Memory B cell (primary cell): ENCODE measurements around the gene SERPINB12.

ENCODE experiments used
- ATAC-seq: fragments of 150-1000 bp; cut with Tn5 transposase; 2 replicates; pipeline ENCODE4 v1.10.0; 2021; ENCODE audit warnings: low read depth, mild to moderate bottlenecking, moderate library complexity
- DNase-seq, 2 donors: peaks; one replicate each; pipeline ENCODE4 v3.0.0; 2022; ENCODE audit warnings: low spot score in 2 of 2
- H3K27ac Mint-ChIP-seq: one replicate; pipeline ENCODE4 v1.8.0; 2022; ENCODE audit warnings: mild to moderate bottlenecking, moderate library complexity, mixed read lengths
- H3K27me3 Mint-ChIP-seq: one replicate; pipeline ENCODE4 v1.8.0; 2022; ENCODE audit warnings: mixed read lengths
- H3K36me3 Mint-ChIP-seq: one replicate; pipeline ENCODE4 v1.8.0; 2022; ENCODE audit warnings: mild to moderate bottlenecking, mixed read lengths
- H3K4me1 Mint-ChIP-seq: one replicate; pipeline ENCODE4 v1.8.0; 2022; ENCODE audit warnings: mixed read lengths
- H3K4me3 Mint-ChIP-seq: one replicate; pipeline ENCODE4 v1.8.0; 2022; ENCODE audit warnings: mild to moderate bottlenecking, moderate library complexity, mixed read lengths
- H3K9me3 Mint-ChIP-seq: one replicate; pipeline ENCODE4 v1.8.0; 2022; ENCODE audit warnings: mixed read lengths

SERPINB12 gene

GRCh38 chr18:63596964-63597363, 54.8 kb downstream of the SERPINB12 start:
- no peak for DNase-seq
- Mint-ChIP-seq H3K4me3 (no peak overlapping the region), H3K36me3 (no peaks in the 10 kb centered on the region), H3K27me3 (no peaks in the 10 kb centered on the region), H3K27ac (no peak overlapping the region), H3K4me1 (no peaks in the 10 kb centered on the region), H3K9me3 (no peaks in the 10 kb centered on the region)
- no peak for ATAC-seq

GRCh38 chr18:63603355-63603754, 61.2 kb downstream of the SERPINB12 start:
- ATAC-seq (no peak), DNase-seq (no peak)
- Mint-ChIP-seq H3K27me3 (no peaks in the 10 kb centered on the region), H3K4me1 (no peaks in the 10 kb centered on the region), H3K27ac (no peak overlapping the region), H3K9me3 (peaks cover 2% of the 10 kb centered on the region), H3K4me3 (no peak overlapping the region), H3K36me3 (no peaks in the 10 kb centered on the region)

GRCh38 chr18:63603772-63604171, 61.6 kb downstream of the SERPINB12 start:
- no peak overlapping the region for H3K4me3 Mint-ChIP-seq
- no peaks in the 10 kb centered on the region for H3K4me1 Mint-ChIP-seq
- H3K27me3 Mint-ChIP-seq: no peaks in the 10 kb centered on the region
- no peak overlapping the region for H3K27ac Mint-ChIP-seq
- peaks cover 2% of the 10 kb centered on the region for H3K9me3 Mint-ChIP-seq
- DNase-seq: no peak
- no peaks in the 10 kb centered on the region for H3K36me3 Mint-ChIP-seq
- ATAC-seq: no peak

- DNase-seq: no peak
- ATAC-seq: no peak
- no peaks in the 10 kb centered on the region for H3K27me3 Mint-ChIP-seq
- H3K9me3 Mint-ChIP-seq: peaks cover 2% of the 10 kb centered on the region
- no peak overlapping the region for H3K27ac Mint-ChIP-seq
- no peaks in the 10 kb centered on the region for H3K4me1 Mint-ChIP-seq
- H3K4me3 Mint-ChIP-seq: no peak overlapping the region
- H3K36me3 Mint-ChIP-seq: no peaks in the 10 kb centered on the region
Measured at GRCh38 chr18:63604791-63605567, 62.8 kb downstream of the SERPINB12 start.

- Mint-ChIP-seq H3K36me3 (no peaks in the 10 kb centered on the region), H3K27me3 (no peaks in the 10 kb centered on the region), H3K4me1 (no peaks in the 10 kb centered on the region), H3K9me3 (peaks cover 2% of the 10 kb centered on the region), H3K27ac (no peak overlapping the region), H3K4me3 (no peak overlapping the region)
- DNase-seq: no peak
- no peak for ATAC-seq
Measured at GRCh38 chr18:63606526-63606925, 64.4 kb downstream of the SERPINB12 start.

- Mint-ChIP-seq H3K36me3 (no peaks in the 10 kb centered on the region), H3K27me3 (peaks cover 5% of the 10 kb centered on the region), H3K27ac (no peak overlapping the region), H3K4me3 (no peak overlapping the region), H3K4me1 (no peaks in the 10 kb centered on the region), H3K9me3 (peaks cover 2% of the 10 kb centered on the region)
- ATAC-seq (no peak), DNase-seq (no peak)
Measured at GRCh38 chr18:63613420-63613819, 71.3 kb downstream of the SERPINB12 start.

GRCh38 chr18:63617049-63617914, 75.1 kb downstream of the SERPINB12 start:
- Mint-ChIP-seq H3K4me1 (no peaks in the 10 kb centered on the region), H3K27ac (no peak overlapping the region), H3K4me3 (no peak overlapping the region), H3K36me3 (no peaks in the 10 kb centered on the region), H3K9me3 (peaks cover 4% of the 10 kb centered on the region), H3K27me3 (peaks cover 5% of the 10 kb centered on the region)
- no peak for ATAC-seq
- DNase-seq: no peak

GRCh38 chr18:63617915-63618234, 75.7 kb downstream of the SERPINB12 start:
- H3K36me3 Mint-ChIP-seq: peaks cover 1% of the 10 kb centered on the region
- DNase-seq (no peak), ATAC-seq (no peak)
- peaks cover 4% of the 10 kb centered on the region for H3K27me3 Mint-ChIP-seq
- H3K4me1 Mint-ChIP-seq: no peaks in the 10 kb centered on the region
- H3K27ac Mint-ChIP-seq: no peak overlapping the region
- peaks cover 2% of the 10 kb centered on the region for H3K9me3 Mint-ChIP-seq
- no peak overlapping the region for H3K4me3 Mint-ChIP-seq
